HG03378 (cell line): Measurements from ENCODE around the gene CORO6.

Experiments
- ATAC-seq: cut with Tn5 transposase; IDR thresholded peaks from one replicate; pipeline ENCODE4 v1.9.1; 2021; ENCODE audit warnings: mild to moderate bottlenecking, moderate library complexity; ENCODE audit not compliant: unreplicated experiment

CORO6 gene

DNA sequence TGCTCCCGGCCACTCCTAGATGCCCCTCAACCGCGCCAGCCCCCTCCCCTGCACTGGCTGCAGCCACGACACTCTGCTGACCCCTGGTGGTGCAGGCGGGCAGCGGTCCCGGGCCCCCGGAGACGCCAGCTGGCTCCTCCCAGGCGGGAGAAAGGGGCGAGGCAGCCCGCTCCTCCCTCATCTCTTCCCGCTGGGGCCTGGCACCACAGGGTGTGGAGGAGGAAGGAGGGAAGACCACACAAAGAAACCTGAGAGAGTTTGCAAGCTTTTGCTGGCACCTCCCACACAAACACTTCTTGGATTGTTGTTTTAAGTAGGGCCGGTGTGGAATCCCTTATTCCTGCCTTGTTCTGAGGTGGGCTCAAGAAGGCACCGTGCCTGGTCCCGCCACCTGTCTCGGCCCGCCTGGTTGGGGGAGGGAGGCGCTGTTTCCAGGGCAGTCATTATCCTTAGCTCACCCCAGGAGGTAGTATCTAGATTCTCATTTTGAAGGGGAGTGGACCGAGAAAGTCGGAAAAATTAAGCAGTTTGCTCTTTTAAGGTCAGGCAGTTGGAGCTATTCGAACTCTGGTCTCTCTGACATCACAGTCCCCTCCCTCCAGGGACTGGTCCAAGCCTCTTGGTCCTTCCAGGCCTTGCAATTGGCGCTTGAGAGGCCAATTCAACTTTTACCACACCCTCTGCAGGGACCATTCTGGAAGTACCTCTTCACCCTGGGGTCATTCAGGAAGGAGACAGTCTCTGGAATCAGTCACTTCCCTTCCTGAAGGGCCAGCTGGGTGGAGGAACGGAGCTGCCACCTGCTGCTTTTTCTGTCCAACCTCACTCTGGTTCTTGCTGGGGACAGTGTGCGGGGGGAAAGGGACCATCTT is 30.7 kb downstream of the CORO6 start:
- no peak for ATAC-seq

DNA sequence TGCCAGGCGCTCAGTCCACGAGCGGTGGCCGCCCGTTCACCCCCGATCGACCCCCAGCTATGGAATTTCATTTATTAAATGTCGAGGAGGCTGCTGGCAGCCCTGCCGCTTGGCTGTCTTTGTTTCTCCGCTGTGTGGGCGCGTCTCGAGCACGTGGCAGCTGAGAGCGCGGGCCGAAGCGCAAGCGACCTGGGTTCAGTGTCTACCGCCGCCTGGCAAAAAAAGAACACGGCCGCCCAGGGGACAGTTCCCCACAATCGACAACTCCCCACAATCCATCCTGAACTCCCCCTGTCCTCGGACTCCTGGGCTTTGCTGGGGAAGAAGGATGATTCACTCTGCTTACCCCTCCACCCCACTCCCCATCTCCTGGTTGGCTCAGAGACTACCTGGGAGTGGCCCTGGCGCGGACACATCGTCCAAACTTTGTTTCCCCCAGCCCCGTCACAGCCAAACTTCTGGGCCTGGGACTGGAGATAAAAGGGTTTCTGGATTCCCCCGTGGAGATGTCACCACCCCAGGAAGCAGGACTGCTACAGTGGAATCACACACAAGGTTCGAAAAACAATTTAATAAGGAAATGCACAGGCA is 31.5 kb downstream of the CORO6 start:
- no peak for ATAC-seq

DNA sequence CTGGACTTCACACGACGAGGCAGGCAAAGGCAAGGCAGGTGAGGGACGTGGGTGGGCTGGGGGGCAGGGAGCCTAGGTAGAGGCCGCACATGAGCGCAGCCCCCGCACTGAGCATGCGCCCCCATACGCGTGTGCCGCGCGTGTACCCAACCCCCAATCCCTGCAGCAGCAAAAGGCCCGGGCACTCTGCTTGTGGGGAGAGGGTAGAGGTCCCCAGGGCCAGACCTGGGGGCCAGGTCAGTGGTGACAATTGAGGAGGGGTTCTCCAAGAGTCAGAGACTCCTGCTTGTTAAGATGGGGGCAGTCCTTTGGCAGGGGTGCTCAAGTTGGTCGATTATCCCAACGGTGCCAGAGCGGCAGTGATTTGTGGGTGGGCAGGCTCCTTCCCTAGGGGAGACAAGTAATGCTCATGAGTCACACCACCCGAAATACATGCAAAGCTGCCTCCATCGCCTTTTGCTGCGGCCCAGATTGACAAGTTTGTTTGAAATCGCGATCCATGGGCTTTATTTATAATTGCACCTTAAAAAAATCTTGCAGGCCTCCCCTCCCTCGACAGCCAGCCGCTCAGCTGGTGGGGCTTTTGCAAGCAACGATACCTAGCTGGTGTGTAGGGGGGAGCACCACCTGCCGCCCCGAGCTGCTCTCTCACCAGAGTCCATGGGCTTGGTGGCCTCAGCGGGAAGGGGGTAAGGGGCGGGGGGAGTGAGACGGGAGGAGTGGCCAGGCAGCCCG is 32.1 kb downstream of the CORO6 start:
- no peak for ATAC-seq

DNA sequence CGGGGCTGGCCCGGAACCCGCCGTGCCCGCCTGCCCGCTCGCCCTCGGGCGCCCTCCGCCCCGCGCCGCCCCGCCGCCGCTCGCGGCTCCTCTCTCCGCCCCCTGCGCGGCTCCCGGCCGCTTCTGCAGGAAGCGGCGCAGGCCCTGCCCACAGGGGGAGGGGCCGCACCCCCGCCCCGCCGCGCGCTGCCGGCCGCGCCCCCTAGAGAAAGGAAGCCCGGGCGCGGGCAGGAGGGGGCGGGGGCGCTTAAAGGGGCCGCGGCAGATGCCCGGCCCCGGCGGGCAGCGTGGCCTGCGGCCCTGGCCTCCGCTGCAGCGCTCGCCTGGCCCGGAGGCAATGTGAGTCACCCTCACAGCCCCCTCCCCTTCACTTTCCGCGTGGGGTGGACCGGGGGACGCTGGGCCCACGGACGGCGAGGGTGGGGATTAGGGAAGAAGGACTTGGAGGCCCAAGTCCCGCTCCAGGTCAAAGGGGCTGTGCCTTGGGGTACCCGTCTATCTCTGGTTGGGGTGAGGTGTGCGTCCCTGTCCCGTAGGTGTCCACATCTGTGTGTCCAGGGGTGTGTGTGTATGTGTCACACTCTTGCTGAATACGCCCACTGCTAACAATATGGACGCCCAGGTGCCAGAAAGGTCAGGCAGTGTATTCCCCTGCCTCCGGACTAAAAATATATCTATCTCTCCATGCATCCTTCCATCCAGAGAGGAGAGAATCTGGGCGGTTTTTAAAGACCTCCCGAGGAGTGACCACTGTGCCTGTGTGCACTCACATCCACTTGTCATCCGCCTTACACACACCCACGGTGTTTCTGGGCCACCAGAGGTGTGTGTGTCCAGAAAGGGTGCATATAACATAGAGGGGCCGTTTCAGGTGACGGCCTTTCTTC is 32.9 kb downstream of the CORO6 start, which contains the start of gene GIT1:
Gene GIT1, minus strand, starts transcription at position 125 of the 887 bp plus-strand sequence. CDS start 270 bp downstream, outside the sequence.
- ATAC-seq = no peak

DNA sequence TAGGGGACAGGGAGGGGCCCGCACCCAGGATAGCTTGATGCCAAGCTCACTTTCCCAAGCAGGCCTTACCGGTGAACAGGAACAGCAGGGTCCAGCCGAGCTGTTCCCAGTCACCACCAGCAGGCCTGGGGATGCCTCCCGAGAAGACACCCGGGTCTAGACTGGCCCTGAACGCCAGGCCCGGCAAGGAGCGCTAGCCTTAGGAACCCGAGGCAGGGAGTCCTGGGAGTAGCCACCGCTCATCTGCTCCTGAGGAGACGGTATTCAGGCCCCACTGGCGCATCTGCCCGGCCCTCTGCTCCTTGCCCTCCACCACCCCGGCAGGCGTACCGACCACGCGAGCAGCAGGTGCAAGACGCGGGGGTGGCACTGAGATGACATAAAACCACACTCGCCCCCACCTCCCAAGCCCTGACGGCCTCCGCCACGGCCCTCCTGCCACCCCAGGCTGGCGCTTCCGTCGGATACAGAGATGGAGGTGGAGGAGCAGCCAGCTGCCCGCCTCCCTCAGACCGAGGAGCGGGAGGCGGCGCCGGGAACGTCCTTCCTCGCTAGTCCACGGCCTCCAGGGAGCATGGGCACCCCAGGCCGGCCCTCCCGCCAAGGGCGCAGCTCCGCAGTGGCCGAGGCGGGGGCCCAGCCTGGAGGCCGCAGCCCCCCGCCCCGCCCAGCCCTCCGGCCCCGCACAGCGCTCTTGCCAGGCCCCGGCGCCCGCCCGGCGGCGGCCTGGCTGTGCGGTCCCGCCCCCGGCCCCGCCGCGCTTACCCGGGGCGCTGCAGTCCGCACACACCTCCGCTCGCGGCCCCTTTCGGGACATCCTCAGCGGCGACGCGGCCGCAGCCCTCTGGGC is 33.9 kb downstream of the CORO6 start:
- ATAC-seq = no peak

DNA sequence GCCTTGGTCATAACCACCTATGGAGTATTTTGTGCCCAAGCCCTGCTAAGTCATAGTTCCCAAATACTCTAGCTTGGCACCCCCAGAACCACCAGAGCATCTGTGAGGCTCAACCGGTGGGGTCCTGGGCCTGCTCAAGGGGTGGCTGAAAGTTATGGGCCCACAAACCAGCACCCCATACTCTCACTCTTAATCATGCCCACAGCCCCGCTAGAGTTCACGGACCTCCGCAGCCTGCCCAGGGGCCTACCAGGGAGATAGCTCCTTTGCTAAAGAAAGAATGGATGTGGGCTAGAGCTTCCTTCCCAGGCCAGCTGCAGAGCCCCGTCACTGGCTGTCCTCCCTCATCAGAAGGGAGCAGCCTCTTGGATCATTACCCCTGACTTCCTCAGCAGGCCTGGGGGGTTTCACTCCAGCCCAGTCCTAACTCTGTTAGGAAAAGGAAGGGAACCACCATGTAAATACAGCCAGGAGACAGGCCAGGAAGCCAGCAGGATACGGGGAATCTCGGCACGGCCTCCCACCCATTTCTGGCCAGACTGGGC is 34.6 kb downstream of the CORO6 start:
- ATAC-seq = no peak

DNA sequence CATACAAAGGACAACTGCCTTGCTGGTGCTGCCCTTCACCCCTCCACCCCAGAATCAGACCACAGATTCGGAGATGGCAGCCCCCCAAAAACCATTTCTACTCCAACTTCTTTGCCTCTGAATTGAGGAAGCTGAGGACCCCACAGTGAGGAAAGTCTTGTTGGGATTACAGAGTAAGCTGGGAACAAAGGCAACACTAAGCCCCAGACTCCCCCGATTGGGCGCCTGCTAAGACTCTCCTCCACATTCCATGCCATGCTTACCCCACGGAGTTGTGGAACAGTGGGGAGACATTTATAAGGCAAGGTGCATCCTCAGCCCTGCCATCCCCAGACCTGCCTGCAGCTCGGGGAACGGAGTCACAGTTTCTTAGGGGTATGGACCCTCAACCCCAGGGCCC is 35.1 kb downstream of the CORO6 start:
- no peak for ATAC-seq

DNA sequence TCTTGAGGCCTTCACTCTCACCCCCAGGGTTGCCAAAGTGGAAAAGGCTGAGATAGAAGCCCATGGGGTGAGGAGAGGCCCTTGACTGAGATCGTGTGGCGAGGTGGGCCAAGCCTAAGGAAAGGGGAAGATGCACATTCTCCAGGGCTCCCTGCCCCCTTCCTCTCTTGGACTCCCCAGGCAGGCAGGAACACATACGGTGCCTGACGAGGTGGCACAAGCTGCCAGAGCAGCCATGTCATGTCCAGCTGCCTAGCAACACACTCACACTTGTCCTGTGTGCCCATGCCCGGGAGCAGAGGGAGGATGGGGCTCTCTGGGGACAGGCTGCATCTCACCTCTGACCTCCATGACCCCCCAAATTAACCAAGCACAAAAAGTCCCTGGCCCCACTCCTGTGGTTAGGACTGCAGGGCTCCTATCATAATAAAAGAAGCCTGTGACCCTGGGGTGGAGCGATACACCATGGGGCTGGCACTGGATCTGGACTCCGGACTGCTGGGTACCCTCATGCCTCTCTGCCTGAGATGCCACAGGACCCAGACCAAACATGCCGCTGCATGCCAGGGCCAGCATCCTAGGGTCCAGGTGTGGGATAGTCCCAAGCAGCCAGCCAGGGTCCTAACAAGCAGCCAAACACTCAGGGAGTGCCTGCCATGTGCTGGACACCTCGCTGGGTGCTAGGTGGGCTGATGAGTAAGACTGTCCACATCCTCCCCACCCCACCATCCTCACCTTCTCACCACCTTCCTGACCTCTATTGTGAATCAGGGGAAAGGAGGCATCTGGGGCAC is 35.8 kb downstream of the CORO6 start:
- no peak for ATAC-seq

DNA sequence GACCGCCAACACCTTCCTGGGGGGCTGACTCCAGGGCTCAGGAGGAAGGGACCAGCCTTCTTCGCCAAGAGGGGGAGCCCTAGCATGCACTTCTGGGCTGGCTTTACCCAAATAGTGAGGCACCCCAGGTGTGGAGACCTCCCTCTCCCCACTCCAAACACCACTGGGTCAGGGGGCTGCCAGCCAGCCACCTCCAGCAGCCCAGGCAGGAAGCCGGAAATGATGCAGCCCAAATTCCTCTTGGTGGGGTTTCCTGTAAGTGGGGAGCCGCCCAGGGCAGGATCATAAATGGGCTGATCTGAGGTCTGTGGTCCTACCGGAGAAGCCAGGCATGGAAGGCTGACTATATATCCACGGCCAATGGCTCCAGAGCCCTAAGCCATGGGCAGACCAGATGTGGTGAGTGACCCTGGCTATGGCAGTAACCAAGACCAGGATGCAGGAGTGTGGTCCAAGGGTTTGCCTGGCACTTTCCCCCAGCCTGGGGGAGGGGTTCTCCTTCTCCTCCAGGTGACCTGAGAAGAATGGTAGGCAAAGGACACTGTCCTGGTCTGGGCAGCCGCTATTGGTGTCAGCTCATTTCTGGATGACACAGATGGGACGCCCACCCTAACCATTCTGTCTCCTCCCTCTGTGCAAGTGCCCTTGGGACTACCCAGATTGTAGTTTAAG is 37.5 kb downstream of the CORO6 start:
- no peak for ATAC-seq

DNA sequence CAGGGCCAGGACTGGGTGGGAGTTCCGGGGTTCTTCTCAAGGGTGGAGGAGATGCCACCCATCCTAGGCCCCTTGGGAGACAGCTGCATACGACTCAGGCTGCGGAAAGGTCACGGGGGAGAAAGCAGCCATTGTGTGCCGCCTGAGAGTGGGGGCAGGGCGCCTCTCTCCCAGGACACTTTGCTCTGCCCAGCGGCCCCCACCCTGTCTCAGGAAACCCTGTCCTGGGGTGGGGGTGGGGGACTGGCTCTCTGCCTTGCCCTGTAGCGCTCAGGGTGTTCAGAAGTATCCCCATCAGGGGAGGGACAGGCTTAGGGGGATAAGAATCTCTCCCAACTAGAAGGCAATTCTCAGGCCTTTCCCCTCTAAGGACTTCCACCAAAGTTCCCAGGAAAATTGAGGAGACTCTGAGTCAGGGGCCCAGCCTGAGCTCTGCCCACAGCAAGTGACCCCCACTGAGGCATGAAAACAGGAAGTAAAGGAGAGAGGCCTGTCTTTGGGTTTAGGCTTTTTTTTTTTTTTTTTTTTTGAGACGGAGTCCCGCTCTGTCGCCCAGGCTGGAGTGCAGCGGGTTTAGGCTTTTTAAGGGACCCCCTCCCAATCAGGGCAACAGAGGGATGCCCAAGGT is 38.1 kb downstream of the CORO6 start:
- ATAC-seq = no peak

DNA sequence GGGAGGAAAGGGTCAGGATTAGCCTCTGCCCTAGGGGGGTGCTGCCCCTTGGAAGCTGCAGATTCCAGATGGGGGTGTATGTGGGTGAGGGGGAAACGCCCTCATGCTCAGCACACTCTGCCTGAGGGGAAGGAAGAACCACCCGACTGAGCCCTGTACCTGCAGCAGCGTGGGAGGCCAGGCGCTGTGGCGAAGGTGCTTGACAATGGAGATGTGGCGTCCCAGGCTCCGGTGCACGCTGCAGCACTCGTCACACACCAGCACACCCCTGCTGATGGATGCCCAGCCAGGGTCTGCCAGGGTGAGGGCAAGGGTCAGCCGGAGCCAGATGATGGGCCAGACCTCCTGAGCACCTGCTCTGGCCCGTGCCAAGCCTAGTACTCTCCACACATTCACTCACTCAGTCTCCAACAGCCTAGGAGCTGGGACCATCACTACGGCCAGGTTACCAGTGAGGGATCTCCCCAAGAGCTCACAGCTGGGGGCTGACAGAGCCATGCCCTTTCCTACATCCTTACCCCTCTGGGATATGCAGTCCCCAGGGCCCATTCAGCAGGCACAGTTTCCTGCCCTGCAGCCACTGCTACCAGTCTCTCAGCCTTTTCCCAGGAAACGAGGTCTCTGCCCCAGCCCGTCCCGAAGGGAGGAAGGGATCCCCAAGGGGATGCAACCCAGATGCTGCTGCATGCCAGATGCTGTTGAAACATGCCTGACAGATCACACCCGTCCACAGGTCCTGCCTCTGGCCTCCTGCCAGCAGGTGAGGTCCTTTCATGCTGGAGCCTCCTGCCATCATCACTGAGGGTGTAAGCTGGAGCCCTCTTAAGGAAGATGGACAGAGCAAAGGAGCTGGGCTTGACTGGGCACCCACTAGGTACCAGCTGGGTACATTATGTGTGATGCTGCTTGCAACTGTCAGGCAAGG is 39.1 kb downstream of the CORO6 start:
- ATAC-seq = no peak

DNA sequence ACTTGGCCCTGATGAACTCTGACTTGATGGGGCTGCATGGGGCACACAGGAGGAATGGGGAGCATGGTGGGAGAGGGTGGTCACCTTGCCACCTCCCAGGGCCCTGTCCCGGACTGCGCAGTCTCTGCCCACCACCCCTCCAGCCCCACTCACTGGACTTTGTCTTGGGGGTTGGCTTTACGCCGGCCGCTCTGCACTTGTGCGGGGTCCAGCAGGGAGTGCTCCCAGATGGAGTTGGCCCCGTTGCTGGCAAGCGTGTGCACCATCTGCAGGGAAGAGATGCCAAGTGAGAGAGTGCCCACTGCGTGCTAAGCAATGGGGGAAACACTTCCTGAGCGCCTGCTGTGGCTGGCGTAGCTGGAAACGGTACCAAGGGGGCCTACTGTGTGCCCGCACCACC is 39.9 kb downstream of the CORO6 start:
- no peak for ATAC-seq

DNA sequence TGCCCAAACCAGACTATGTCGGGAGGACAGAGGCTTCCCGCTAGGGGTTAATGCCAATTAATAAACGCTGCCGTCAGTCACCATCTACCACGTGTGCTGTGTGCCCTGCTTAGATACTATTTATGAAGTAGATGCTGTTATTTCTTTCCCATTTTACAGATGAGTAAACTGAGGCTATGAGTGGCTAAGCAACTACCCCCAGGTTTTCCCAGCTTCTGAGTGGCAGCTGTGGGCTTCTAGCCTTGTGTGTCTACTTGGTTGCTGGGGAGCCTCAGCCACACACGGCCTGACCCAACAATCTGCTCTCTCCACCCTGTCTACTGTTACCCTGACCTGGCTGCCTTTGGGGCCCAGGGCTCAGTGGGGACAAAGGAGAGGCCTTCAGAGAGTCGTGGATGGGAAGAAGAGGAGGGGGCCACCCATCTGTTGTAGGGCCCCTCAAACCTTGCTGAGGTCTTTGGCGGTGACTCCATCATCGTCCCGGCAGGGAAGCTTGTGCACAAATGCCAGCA is 40.4 kb downstream of the CORO6 start:
- no peak for ATAC-seq

DNA sequence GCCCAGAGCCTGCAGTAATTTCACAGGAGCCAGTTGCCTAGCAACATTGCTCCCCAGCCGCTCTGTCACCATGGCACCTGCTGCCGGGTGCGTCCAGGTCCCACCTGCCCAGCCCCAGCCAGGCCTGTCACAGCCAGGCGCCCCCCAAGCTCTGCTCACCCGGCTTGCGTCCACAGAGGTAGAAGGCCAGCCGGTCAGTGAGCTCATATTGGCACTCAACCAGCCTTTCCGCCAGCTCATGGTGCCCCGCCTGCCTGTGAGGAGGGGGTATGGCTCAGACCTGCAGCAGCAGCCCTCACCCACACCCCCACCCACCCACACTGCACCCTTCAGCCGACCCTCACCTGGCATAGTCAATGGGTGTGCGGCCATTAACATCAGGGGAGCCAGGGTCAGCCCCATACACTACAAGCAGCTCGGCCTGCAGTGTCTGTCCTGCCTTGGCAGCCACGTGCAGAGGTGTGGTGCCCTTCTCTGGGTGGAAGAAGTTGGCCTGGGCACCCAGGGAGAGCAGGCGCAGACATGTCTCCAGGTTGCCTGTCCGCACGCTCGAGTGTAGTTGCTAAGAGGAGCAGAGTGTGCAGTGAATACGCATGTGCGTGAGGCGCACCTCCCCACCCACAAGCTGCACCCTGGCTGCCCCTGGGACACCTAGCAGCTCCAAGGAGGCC is 41.0 kb downstream of the CORO6 start:
- no peak for ATAC-seq

DNA sequence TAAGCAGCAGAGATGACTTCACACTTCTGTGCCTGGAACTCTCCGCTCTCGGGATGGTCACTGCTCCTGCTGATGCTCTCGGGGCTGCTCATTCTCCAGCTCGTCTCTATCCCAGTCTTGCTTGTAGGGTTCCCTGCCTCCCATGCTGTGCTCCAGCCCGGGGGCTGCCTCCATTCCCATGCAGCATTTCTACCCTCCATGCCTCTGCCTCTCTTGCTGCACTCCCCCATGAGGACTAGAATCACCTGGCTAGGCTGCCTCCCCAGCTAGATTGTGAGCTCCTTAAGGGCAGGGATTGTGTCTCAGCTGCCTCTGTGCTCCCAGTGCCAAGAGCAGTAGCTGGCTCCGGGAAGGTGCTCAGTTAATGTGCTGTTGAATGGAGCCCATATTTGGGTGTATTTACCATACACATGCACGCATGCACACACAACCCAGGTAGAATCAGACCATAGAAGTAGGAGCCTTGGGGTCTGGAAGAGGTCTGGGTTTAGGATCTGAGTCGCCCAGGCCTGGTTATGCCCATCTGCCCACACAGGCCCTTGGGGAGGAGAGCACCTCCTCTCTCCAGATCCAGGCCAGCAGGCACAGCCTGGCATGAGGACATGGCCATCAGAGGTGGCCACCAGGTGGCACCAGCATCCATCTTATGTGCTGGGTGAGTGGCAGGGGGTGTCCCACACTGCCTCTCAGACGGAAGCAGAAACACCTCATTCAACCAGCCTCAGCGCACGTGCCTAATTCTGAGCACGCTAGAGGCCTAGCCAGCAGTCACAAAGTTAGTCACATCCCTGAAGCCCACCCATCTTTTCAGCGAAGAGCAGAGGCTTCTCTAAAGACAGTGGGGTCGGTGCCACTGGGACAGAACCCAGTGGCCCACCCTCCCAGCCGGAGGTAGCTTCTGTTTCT is 42.6 kb downstream of the CORO6 start:
- ATAC-seq = peak; percentile 49
